Neural progenitor cell (in vitro differentiated cells): Measurements from ENCODE around the gene SULT6B1. TPM values are rescaled to one million over a fixed set of nuclear protein-coding genes. Genes with fewer than 3 reads are reported as not detected.
A peak's percentile ranks its signal among the peaks of the same experiment; 100 is the strongest.

Experiments used
- DNase-seq: peaks from one replicate; pipeline ENCODE4 v3.0.0-alpha.2; 2016; ENCODE audit warnings: low spot score
- H2AFZ ChIP-seq: fragments of 200-600 bp; sonication (generic); replicated peaks from 2 replicates; pipeline ENCODE4 v1.6.1; 2016; ENCODE audit warnings: antibody characterized with exemption
- H3F3A ChIP-seq: fragments of 200-600 bp; sonication (generic); 2 replicates; pipeline ENCODE4 v1.6.1; 2016; ENCODE audit warnings: antibody characterized with exemption, low read depth
- H3K27ac ChIP-seq: fragments of 200-600 bp; sonication (generic); 2 replicates; pipeline ENCODE4 v1.5.1; 2016; ENCODE audit warnings: mild to moderate bottlenecking
- H3K27me3 ChIP-seq: fragments of 200-600 bp; sonication (generic); 2 replicates; pipeline ENCODE4 v1.6.1; 2016; ENCODE audit warnings: mild to moderate bottlenecking, moderate library complexity
- H3K36me3 ChIP-seq: fragments of 200-600 bp; sonication (generic); 2 replicates; pipeline ENCODE4 v1.5.1; 2016
- H3K4me1 ChIP-seq: fragments of 200-600 bp; sonication (generic); 2 replicates; pipeline ENCODE4 v1.6.1; 2016; ENCODE audit warnings: mixed run types
- H3K4me2 ChIP-seq: fragments of 200-600 bp; sonication (generic); 2 replicates; pipeline ENCODE4 v1.6.1; 2016
- H3K4me3 ChIP-seq: fragments of 200-600 bp; sonication (generic); 2 replicates; pipeline ENCODE4 v1.5.1; 2016
- H3K79me2 ChIP-seq: fragments of 200-600 bp; sonication (generic); 2 replicates; pipeline ENCODE4 v1.6.1; 2016; ENCODE audit warnings: low read depth
- H3K9ac ChIP-seq: fragments of 200-600 bp; sonication (generic); 2 replicates; pipeline ENCODE4 v1.6.1; 2016
- H3K9me3 ChIP-seq: fragments of 200-600 bp; sonication (generic); 2 replicates; pipeline ENCODE4 v1.5.1; 2016; ENCODE audit warnings: low read depth
- H4K20me1 ChIP-seq: fragments of 200-600 bp; sonication (generic); 2 replicates; pipeline ENCODE4 v1.6.1; 2016; ENCODE audit warnings: low read depth
- H3K27ac Mint-ChIP-seq: 3 replicates; pipeline ENCODE4 v1.8.0; 2021; ENCODE audit warnings: mixed read lengths
- H3K27me3 Mint-ChIP-seq: 2 replicates; pipeline ENCODE4 v1.8.0; 2022; ENCODE audit warnings: low read depth, mild to moderate bottlenecking, inconsistent platforms, moderate library complexity, mixed read lengths; ENCODE audit not compliant: insufficient read depth
- H3K36me3 Mint-ChIP-seq: 3 replicates; pipeline ENCODE4 v1.8.0; 2021; ENCODE audit warnings: mixed read lengths
- H3K4me1 Mint-ChIP-seq: 3 replicates; pipeline ENCODE4 v1.8.0; 2021; ENCODE audit warnings: mixed read lengths
- H3K4me3 Mint-ChIP-seq: 3 replicates; pipeline ENCODE4 v1.8.0; 2021; ENCODE audit warnings: mild to moderate bottlenecking, moderate library complexity, mixed read lengths
- H3K9me3 Mint-ChIP-seq: 3 replicates; pipeline ENCODE4 v1.8.0; 2020; ENCODE audit warnings: mixed read lengths
- EZH2 ChIP-seq: fragments of 200-600 bp; sonication (generic); IDR thresholded peaks from 2 replicates; pipeline ENCODE4 v1.6.1; 2017; ENCODE audit warnings: antibody characterized with exemption, mild to moderate bottlenecking, moderate library complexity
- EZH2phosphoT487 ChIP-seq: fragments of 200-600 bp; sonication (generic); IDR thresholded peaks from 2 replicates; pipeline ENCODE4 v1.6.1; 2017; ENCODE audit warnings: antibody characterized with exemption
- total RNA-seq: library from RNA; depleted of rRNA; stranded (reverse); fragments of >200 nt; gene quantifications from 2 replicates; pipeline ENCODE4 v1.2.3, GENCODE V29; 2015; ENCODE audit warnings: low replicate concordance
- TF ChIP-seq, protein P1 (sequence below): fragments of 200-600 bp; sonication (generic); IDR thresholded peaks from 2 replicates; pipeline ENCODE4 v1.5.1; 2017; ENCODE audit warnings: antibody characterized with exemption, mild to moderate bottlenecking

Gene SULT6B1
- total RNA-seq, 1 donor from 2014 or later: not detected

DNA sequence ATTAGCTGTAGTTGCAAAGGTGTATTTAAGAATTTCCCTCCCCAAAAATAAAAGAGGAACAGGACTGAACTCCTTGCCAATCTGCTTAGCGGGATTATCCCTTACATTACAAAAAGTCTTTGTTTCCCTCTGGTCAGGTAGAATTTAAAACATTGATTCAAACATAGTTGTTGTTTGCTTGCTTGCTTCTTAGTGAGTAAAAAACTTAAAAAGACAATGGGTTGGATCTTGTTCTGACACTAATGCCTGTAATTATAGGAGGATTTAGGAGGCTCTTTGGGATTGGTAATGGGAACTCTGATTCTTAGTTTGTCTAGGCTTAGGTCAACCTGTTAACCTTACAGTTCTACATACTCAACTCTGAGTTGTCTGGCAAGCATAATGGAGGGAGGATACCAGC, 4.1 kb upstream of the SULT6B1 start:
- H3K4me2 ChIP-seq: peak overlapping the region; percentile 22
- no peak overlapping the region for H3K27ac ChIP-seq
- TF ChIP-seq, protein P1, sequence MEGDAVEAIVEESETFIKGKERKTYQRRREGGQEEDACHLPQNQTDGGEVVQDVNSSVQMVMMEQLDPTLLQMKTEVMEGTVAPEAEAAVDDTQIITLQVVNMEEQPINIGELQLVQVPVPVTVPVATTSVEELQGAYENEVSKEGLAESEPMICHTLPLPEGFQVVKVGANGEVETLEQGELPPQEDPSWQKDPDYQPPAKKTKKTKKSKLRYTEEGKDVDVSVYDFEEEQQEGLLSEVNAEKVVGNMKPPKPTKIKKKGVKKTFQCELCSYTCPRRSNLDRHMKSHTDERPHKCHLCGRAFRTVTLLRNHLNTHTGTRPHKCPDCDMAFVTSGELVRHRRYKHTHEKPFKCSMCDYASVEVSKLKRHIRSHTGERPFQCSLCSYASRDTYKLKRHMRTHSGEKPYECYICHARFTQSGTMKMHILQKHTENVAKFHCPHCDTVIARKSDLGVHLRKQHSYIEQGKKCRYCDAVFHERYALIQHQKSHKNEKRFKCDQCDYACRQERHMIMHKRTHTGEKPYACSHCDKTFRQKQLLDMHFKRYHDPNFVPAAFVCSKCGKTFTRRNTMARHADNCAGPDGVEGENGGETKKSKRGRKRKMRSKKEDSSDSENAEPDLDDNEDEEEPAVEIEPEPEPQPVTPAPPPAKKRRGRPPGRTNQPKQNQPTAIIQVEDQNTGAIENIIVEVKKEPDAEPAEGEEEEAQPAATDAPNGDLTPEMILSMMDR: no peak
- TF ChIP-seq EZH2phosphoT487 (peak; percentile 87), EZH2 (no peak)
- peaks cover 21% of the 10 kb centered on the region for H3K4me1 ChIP-seq
- no peaks in the 10 kb centered on the region for H3K27me3 ChIP-seq
- peaks cover 4% of the 10 kb centered on the region for H3K79me2 ChIP-seq
- no peak overlapping the region for H2AFZ ChIP-seq
- no peak overlapping the region for H3K4me3 ChIP-seq
- Mint-ChIP-seq H3K4me1 (peaks cover 9% of the 10 kb centered on the region), H3K27me3 (no peaks in the 10 kb centered on the region), H3K27ac (no peak overlapping the region), H3K9me3 (peaks cover 3% of the 10 kb centered on the region), H3K36me3 (no peaks in the 10 kb centered on the region), H3K4me3 (no peak overlapping the region)
- H4K20me1 ChIP-seq: no peaks in the 10 kb centered on the region
- H3K9ac ChIP-seq: no peak overlapping the region
- DNase-seq: peak; percentile 5
- peaks cover 31% of the 10 kb centered on the region for H3F3A ChIP-seq
- H3K9me3 ChIP-seq: no peaks in the 10 kb centered on the region
- H3K36me3 ChIP-seq: no peaks in the 10 kb centered on the region

DNA sequence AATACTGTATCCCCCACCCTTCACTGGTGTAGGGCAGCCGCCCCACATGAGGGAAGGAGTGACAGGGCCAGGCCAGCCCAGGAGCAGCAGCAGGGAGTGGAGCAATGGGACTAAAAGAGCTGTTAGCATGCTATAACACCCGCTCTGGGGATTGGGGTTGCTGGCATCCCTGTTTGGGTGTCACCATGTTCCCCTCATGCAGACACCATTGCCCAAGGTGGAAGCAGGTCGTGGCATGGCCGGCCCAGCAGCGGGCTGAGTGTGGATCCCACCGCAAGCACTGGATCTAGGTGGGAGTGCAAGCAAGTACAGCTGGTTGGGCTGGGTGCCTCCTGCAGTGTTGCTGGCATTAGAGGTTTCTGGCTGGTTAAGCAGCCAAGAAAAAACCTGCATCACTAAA, 3.3 kb upstream of the SULT6B1 start:
- Histone ChIP-seq H2AFZ (peak overlapping the region; percentile 61), H3K9me3 (no peaks in the 10 kb centered on the region), H3F3A (peaks cover 31% of the 10 kb centered on the region), H3K4me3 (no peak overlapping the region), H3K4me2 (peak overlapping the region; percentile 22), H3K9ac (no peak overlapping the region), H3K79me2 (no peaks in the 10 kb centered on the region), H4K20me1 (no peaks in the 10 kb centered on the region), H3K27me3 (no peaks in the 10 kb centered on the region), H3K27ac (no peak overlapping the region), H3K36me3 (no peaks in the 10 kb centered on the region), H3K4me1 (peaks cover 21% of the 10 kb centered on the region)
- no peaks in the 10 kb centered on the region for H3K36me3 Mint-ChIP-seq
- H3K27me3 Mint-ChIP-seq: no peaks in the 10 kb centered on the region
- H3K27ac Mint-ChIP-seq: no peak overlapping the region
- no peak for TF ChIP-seq EZH2
- TF ChIP-seq, protein P1: no peak
- no peak for TF ChIP-seq EZH2phosphoT487
- H3K4me3 Mint-ChIP-seq: no peak overlapping the region
- DNase-seq: peak; percentile 23
- peaks cover 3% of the 10 kb centered on the region for H3K9me3 Mint-ChIP-seq
- H3K4me1 Mint-ChIP-seq: peaks cover 9% of the 10 kb centered on the region

DNA sequence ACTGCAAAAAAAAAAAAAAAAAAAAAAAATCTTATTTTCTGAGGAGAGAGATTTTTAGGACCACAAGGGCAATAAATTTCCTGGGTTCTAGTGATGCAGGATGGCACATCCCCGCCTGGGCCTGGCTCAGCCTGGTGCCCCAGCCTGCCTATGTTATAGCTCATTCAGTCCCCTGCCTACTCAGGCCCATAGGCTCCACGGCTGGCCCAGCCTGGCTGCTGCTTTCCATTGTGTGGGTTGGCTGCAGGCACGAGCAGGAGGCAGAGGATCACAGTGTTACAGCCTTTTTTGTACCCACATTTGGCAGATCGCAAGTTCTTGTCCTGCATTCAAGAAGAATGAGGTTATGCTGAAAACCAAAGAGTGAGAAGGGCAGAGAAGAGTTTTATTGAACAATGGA, 2.8 kb upstream of the SULT6B1 start:
- H3K4me1 ChIP-seq: peaks cover 21% of the 10 kb centered on the region
- Mint-ChIP-seq H3K27ac (no peak overlapping the region), H3K9me3 (peaks cover 2% of the 10 kb centered on the region), H3K4me1 (peaks cover 9% of the 10 kb centered on the region), H3K27me3 (no peaks in the 10 kb centered on the region), H3K36me3 (no peaks in the 10 kb centered on the region), H3K4me3 (no peak overlapping the region)
- no peak overlapping the region for H3K4me2 ChIP-seq
- TF ChIP-seq, protein P1: no peak
- TF ChIP-seq EZH2 (no peak), EZH2phosphoT487 (no peak)
- no peaks in the 10 kb centered on the region for H3K27me3 ChIP-seq
- H3F3A ChIP-seq: peaks cover 31% of the 10 kb centered on the region
- H3K27ac ChIP-seq: no peak overlapping the region
- H3K9ac ChIP-seq: no peak overlapping the region
- peak overlapping the region; percentile 61 for H2AFZ ChIP-seq
- no peaks in the 10 kb centered on the region for H3K79me2 ChIP-seq
- no peaks in the 10 kb centered on the region for H3K9me3 ChIP-seq
- DNase-seq: peak; percentile 52
- no peaks in the 10 kb centered on the region for H3K36me3 ChIP-seq
- no peaks in the 10 kb centered on the region for H4K20me1 ChIP-seq
- H3K4me3 ChIP-seq: no peak overlapping the region
